ENCODE measurements around the gene MPZL1. TPM values are rescaled to one million over a fixed set of nuclear protein-coding genes. Genes with fewer than 3 reads are reported as not detected.

Gene MPZL1
- total RNA-seq, 1 experiment from 2014 or later = 273 TPM

GRCh38 chr1:167707942-167708341, 13.8 kb upstream of the MPZL1 start:
- no peak for DNase-seq
- H3K27ac Mint-ChIP-seq (ENCODE audit: unreplicated experiment) = no peak overlapping the region
- Histone ChIP-seq H3K4me1 (no peaks in the 10 kb centered on the region), H3K9me3 (no peaks in the 10 kb centered on the region), H3K27me3 (replicated peaks; ENCODE audit: control insufficient read depth, insufficient read depth, low read length) (no peaks in the 10 kb centered on the region), H3K36me3 (ENCODE audit: control insufficient read depth, insufficient read depth, low read length) (no peaks in the 10 kb centered on the region), H3K4me3 (ENCODE audit: low read depth, low read length) (no peak overlapping the region)
- ChIA-PET POLR2A (no interaction called here), CTCF (interaction anchor here (0.6 kb wide), 1 partner anchor 8 kb away, joined by 3 read pairs; no protein-coding TSS in a partner anchor)
- peaks cover 10% of the 10 kb centered on the region for H3K27me3 Mint-ChIP-seq (ENCODE audit: insufficient read depth, unreplicated experiment)
- BruUV-seq (replicated peaks) = no TSS peak
- no peak for TF ChIP-seq CTCF (IDR thresholded peaks at IDR 0.05; ENCODE audit: insufficient read depth in 1 of 2, low read depth in 1 of 2, low read length in 1 of 2, severe bottlenecking in 1 of 2, unreplicated experiment in 1 of 2)
- H3K36me3 Mint-ChIP-seq (ENCODE audit: insufficient read depth, unreplicated experiment) = no peaks in the 10 kb centered on the region
- H3K9me3 Mint-ChIP-seq (ENCODE audit: unreplicated experiment) = no peaks in the 10 kb centered on the region
- no peaks in the 10 kb centered on the region for H3K4me1 Mint-ChIP-seq (ENCODE audit: low read depth, unreplicated experiment)
- intact Hi-C loops (cut with micrococcal nuclease; ENCODE audit: unreplicated experiment) = no loop called here
- H3K4me3 Mint-ChIP-seq (ENCODE audit: unreplicated experiment) = no peak overlapping the region

- intact Hi-C loops (cut with micrococcal nuclease; ENCODE audit: unreplicated experiment) = no loop called here
- H3K27ac Mint-ChIP-seq (ENCODE audit: unreplicated experiment) = no peak overlapping the region
- H3K36me3 ChIP-seq (ENCODE audit: control insufficient read depth, insufficient read depth, low read length) = no peaks in the 10 kb centered on the region
- no peak for TF ChIP-seq CTCF (IDR thresholded peaks at IDR 0.05; ENCODE audit: insufficient read depth in 1 of 2, low read depth in 1 of 2, low read length in 1 of 2, severe bottlenecking in 1 of 2, unreplicated experiment in 1 of 2)
- H3K4me3 Mint-ChIP-seq (ENCODE audit: unreplicated experiment) = no peak overlapping the region
- no peaks in the 10 kb centered on the region for H3K4me1 Mint-ChIP-seq (ENCODE audit: low read depth, unreplicated experiment)
- H3K27me3 ChIP-seq (replicated peaks; ENCODE audit: control insufficient read depth, insufficient read depth, low read length) = no peaks in the 10 kb centered on the region
- H3K9me3 Mint-ChIP-seq (ENCODE audit: unreplicated experiment) = no peaks in the 10 kb centered on the region
- H3K4me3 ChIP-seq (ENCODE audit: low read depth, low read length) = no peak overlapping the region
- H3K9me3 ChIP-seq = no peaks in the 10 kb centered on the region
- DNase-seq = no peak
- no TSS peak for BruUV-seq (replicated peaks)
- H3K27me3 Mint-ChIP-seq (ENCODE audit: insufficient read depth, unreplicated experiment) = peaks cover 2% of the 10 kb centered on the region
- ChIA-PET CTCF (no interaction called here), POLR2A (no interaction called here)
- no peaks in the 10 kb centered on the region for H3K4me1 ChIP-seq
- H3K36me3 Mint-ChIP-seq (ENCODE audit: insufficient read depth, unreplicated experiment) = peaks cover 8% of the 10 kb centered on the region
These were observed 12.8 kb upstream of the MPZL1 start for GRCh38 chr1:167708940-167709389.

- CTCF ChIA-PET = no interaction called here
- Histone ChIP-seq H3K4me3 (ENCODE audit: low read depth, low read length) (no peak overlapping the region), H3K27me3 (replicated peaks; ENCODE audit: control insufficient read depth, insufficient read depth, low read length) (no peaks in the 10 kb centered on the region), H3K36me3 (ENCODE audit: control insufficient read depth, insufficient read depth, low read length) (no peaks in the 10 kb centered on the region), H3K9me3 (no peaks in the 10 kb centered on the region), H3K4me1 (no peaks in the 10 kb centered on the region)
- TF ChIP-seq CTCF (IDR thresholded peaks at IDR 0.05; ENCODE audit: insufficient read depth in 1 of 2, low read depth in 1 of 2, low read length in 1 of 2, severe bottlenecking in 1 of 2, unreplicated experiment in 1 of 2) = no peak
- Mint-ChIP-seq H3K4me3 (ENCODE audit: unreplicated experiment) (no peak overlapping the region), H3K27ac (ENCODE audit: unreplicated experiment) (no peak overlapping the region), H3K4me1 (ENCODE audit: low read depth, unreplicated experiment) (peaks cover 16% of the 10 kb centered on the region), H3K27me3 (ENCODE audit: insufficient read depth, unreplicated experiment) (peaks cover 8% of the 10 kb centered on the region), H3K36me3 (ENCODE audit: insufficient read depth, unreplicated experiment) (peaks cover 27% of the 10 kb centered on the region), H3K9me3 (ENCODE audit: unreplicated experiment) (no peaks in the 10 kb centered on the region)
- intact Hi-C loops (cut with micrococcal nuclease; ENCODE audit: unreplicated experiment) = no loop called here
- POLR2A ChIA-PET = no interaction called here
- DNase-seq = no peak
- BruUV-seq (replicated peaks) = no TSS peak
These were observed 10.9 kb upstream of the MPZL1 start for GRCh38 chr1:167710836-167711235.
